ENCODE results near the gene RND1. TPM values are rescaled to one million over a fixed set of nuclear protein-coding genes. Genes with fewer than 3 reads are reported as not detected.
"Not testable (repeated sequence)": the region's sequence is repeated elsewhere in the genome, so short reads cannot be mapped to it uniquely, and the experiment has no call there.

Gene RND1
- total RNA-seq, 1 experiment from 2014 or later, result 0.11 TPM

DNA sequence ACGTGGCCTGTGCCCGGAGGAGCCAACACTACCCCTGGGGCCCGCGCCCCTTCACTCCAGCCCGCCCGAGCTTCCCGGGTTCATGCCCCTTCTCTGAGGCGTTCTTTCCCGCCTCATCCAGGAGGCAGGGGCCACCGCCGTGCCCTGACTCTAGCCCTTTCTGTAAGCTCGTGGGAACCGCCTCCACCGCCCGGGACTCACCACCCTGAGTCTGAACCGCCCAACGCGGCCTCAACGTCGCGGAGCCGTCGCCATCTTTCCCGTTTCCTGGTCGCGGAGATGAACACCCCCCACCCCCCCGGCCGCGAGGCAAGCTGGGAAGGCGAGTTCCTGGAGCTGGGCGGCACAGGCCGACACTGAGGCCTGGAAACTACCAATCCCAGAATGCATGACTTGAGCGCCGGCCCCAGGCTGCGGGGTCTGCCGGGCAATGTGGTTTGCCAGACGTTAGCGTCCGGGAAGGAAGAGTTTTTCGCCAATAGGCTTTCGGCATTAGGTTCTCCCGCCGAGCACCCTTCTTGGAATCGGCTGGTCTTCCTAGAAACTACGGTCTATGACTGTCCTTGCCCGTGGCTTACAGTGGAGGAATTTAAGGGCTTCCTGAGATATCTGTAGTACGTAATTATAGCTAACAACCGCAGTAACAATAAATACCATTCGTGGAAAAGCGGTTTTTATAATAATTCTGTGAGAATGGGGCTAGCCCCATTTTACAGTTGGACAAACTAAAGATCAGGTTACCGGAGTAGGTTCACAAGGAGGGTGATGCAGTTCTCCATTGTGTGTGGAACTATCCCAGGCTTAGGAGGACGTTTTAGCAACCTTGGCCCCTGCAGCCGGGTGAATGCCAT lies 13.6 kb downstream of the RND1 start, which contains the start of gene DDX23:
TSS of gene DDX23 (minus strand) at position 281 of the 851 bp plus-strand sequence. CDS start 6,381 bp downstream, outside the sequence.
- in situ Hi-C loops (cut with HindIII; ENCODE audit: low pct_unique_long_range_greater_than_20kb, low sequenced_read_pairs), result no loop called here
- DNase-seq (ENCODE audit: low read depth, low spot score), result peak; percentile 99

DNA sequence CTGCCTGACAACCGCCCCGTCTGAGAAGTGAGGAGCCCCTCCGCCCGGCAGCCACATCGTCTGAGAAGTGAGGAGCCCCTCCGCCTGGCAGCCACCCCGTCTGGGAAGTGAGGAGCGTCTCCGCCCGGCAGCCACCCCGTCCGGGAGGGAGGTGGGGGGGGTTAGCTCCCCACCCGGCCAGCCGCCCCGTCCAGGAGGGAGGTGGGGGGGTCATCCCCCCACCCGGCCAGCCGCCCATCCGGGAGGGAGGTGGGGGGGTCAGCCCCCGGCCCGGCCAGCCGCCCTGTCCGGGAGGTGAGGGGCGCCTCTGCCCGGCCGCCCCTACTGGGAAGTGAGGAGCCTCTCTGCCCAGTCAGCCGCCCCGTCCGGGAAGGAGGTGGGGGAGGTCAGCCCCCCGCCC lies 23.6 kb downstream of the RND1 start:
- in situ Hi-C loops (cut with HindIII; ENCODE audit: low pct_unique_long_range_greater_than_20kb, low sequenced_read_pairs); DNase-seq (ENCODE audit: low read depth, low spot score): not testable (repeated sequence)

DNA sequence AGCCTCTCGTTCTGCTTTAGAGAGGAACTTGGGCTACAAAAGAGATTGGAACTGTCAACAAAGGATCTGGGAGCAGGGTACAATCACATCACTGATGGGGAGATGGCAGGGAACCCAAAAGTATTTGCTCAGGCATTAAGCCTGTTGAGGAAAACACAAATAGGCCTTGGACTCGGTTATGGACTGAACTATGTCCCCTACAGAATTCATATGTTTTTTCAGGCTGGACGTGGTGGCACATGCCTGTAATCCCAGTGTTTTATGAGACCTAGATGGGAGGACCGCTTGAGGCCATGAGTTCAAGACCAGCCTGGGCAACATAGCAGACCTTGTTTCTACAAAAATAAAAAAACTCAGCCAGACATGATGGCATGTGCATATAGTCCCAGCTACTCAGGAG lies 27.6 kb downstream of the RND1 start:
- no peak for DNase-seq (ENCODE audit: low read depth, low spot score)
- in situ Hi-C loops (cut with HindIII; ENCODE audit: low pct_unique_long_range_greater_than_20kb, low sequenced_read_pairs), result no loop called here

DNA sequence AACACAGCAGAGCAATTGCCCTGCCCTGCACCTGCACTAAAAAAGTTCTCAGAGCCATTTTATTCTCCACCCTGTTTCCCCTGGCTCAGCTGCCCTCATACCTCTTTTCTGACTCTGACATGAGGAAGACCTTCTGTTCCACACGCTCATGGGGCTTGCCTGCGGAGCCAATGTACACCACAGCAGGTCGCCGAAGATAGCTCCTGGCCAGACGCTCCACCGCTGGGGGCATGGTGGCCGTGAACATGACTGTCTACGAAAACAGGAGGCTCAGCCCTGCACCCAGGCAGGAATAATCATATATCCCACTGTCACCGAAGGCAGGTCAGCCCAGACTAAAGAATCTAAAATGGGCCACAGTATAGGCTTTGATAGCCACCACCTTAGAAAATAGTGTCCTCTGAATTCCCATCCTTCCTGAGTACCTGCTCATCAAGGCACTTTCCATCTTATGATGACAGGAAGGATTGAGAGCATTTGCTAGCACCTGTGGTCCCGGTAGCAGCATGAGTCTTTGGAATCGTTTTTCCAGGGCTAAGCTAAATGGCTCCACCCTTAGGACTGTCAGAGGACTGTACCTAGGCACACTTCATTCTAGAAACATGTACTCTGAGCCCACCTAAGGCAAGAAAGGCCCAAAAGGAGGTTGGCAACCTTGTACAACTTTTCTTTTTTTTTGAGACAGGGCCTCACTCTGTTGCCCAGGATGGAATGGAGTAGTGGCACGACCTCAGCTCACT lies 33.2 kb downstream of the RND1 start:
- DNase-seq (ENCODE audit: low read depth, low spot score), result no peak
- in situ Hi-C loops (cut with HindIII; ENCODE audit: low pct_unique_long_range_greater_than_20kb, low sequenced_read_pairs), result no loop called here

DNA sequence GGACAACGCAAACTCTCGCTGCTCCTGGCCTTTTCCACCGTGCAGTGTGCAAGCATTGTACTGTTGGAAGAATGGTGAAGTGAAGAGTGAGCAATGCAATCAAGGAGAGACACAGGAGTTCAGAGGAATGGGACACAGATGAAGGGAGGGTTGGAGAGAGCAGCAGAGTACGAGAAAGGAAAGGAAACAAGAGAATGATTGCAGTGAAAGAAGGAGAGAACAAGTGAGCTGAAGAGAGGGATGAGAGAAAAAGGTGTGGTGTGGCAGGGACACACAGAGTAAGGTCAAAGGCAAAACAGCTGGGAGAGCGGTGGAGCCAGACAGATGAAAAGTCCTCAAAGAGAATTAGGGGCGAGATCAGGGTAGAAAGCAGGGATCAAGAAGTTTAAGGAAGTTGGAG lies 34.4 kb downstream of the RND1 start:
- no peak for DNase-seq (ENCODE audit: low read depth, low spot score)
- in situ Hi-C loops (cut with HindIII; ENCODE audit: low pct_unique_long_range_greater_than_20kb, low sequenced_read_pairs), result no loop called here

DNA sequence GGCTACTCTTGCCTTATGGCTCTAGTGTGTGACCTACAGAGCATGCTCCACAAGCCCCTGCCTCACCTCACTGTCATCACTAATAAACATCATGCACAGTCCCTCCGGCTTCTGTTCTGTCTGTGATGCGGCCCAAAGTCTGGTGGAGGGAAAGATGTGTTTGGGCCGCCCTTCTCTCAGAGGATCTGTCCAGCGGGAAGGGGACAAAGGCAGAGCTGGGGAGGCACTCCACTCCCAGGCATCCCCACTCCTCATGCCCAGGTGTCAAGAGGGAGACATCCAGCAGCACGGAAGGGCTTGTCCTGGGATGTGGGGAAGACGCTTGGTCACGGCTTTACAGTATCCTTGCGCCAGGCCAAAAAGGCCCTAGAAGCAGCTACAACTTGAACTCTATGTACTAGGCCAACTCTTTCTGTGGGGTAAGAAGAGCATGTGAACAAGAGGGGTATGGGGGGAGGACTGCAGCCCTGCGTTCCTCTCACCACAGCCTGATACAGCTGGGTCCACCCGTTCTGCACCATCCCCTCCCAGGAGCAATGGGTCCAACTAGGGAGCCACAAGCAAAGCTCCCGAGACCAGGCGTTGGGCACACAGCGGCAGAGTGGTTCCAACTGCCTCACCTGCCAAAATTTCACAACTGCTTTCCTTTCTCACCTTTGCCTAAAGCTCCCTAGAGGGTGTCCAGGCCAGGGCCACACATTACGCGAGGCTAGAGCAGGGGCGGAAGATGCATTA lies 36.7 kb downstream of the RND1 start:
- in situ Hi-C loops (cut with HindIII; ENCODE audit: low pct_unique_long_range_greater_than_20kb, low sequenced_read_pairs), result no loop called here
- DNase-seq (ENCODE audit: low read depth, low spot score), result no peak

DNA sequence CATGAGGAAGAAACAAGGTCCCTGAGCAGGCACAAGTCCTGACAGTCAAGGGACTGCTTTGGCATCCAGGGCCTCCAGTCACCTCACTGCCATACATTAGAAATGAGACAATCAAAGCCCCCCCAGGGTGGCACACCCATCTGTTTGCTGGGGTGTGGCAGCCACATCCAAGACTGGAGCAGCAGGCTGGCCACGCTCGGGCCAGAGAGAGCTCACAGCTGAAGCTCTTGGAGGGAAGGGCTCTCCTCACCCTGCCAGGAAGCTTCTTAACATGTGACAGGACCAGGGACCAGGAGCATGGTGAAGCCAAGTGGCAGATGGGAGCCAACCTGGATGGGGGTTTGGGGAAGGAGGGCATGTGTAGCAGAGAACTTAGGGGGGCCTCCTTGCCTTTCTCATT lies 37.4 kb downstream of the RND1 start:
- DNase-seq (ENCODE audit: low read depth, low spot score), result no peak
- in situ Hi-C loops (cut with HindIII; ENCODE audit: low pct_unique_long_range_greater_than_20kb, low sequenced_read_pairs), result no loop called here

DNA sequence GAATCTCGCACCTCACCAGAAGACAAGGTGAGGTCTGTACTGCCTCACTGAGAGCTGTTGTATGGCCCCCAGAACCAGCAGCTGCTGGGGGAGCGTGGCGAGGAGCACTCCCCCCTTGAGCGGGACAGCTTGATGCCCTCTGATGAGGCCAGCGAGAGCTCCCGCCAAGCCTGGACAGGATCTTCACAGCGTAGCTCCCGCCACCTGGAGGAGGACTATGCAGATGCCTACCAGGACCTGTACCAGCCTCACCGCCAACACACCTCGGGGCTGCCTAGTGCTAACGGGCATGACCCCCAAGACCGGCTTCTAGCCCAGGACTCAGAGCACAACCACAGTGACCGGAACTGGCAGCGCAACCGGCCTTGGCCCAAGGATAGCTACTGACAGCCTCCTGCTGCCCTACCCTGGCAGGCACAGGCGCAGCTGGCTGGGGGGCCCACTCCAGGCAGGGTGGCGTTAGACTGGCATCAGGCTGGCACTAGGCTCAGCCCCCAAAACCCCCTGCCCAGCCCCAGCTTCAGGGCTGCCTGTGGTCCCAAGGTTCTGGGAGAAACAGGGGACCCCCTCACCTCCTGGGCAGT lies 38.1 kb downstream of the RND1 start:
- DNase-seq (ENCODE audit: low read depth, low spot score), result no peak
- in situ Hi-C loops (cut with HindIII; ENCODE audit: low pct_unique_long_range_greater_than_20kb, low sequenced_read_pairs), result no loop called here

DNA sequence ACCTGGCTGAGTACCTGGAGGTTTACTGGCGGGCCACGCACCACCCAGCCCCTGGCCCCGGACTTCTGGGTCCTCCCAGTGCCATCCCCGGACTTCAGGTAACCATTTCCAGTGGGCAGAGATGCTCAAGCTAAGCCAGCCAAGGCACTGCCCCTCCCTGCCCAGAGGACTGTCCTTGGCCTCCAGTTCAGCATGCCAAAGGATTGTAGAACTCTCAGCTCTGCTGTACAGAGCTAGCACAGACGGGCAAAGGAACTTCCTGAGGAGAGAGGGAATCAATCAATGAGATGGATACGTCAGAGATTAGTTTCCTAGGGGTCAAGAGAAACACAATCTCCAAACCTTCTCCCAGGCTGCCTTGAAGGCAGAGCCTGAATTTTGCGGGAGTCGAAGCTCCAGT lies 38.6 kb downstream of the RND1 start:
- in situ Hi-C loops (cut with HindIII; ENCODE audit: low pct_unique_long_range_greater_than_20kb, low sequenced_read_pairs), result no loop called here
- DNase-seq (ENCODE audit: low read depth, low spot score), result no peak

DNA sequence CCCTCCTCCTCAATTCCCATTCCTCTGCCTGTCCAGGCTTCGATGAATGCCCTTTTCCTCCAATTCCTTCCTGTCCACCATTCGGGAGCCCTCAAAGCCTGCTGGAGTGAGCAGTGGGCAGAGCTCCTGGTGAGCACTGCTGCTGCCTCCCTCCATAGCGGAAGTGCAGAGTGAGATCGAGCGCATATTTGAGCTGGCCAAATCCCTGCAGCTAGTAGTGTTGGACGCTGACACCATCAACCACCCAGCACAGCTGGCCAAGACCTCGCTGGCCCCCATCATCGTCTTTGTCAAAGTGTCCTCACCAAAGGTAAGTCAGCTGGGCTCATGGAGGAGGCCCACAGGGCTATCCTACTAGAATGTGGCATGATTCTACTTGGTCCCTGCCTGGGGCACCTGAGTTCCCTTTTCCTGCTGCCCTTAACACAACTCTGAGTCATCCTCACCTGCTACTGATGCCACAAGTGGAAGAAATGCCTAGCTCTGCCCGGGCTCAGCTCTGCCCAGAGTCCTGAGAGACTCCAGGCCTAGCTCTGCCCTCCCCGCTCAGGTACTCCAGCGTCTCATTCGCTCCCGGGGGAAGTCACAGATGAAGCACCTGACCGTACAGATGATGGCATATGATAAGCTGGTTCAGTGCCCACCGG lies 39.3 kb downstream of the RND1 start:
- DNase-seq (ENCODE audit: low read depth, low spot score), result no peak
- in situ Hi-C loops (cut with HindIII; ENCODE audit: low pct_unique_long_range_greater_than_20kb, low sequenced_read_pairs), result no loop called here

DNA sequence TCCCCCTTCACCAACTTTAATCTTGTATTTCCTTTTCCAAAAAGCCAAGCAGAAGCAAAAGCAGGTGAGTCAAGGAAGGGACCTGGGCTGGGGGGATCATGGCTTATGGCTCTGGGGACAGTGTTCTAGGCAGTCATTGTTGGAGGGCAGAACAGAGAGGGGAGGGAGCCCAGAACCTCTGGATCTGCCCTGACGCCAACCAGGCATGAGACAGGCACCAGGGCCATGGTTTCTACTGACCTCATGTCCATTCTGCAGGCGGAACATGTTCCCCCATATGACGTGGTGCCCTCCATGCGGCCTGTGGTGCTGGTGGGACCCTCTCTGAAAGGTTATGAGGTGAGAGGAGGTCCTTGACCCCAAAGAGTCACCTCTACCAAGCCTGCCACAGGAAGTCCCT lies 40.8 kb downstream of the RND1 start:
- DNase-seq (ENCODE audit: low read depth, low spot score), result no peak
- in situ Hi-C loops (cut with HindIII; ENCODE audit: low pct_unique_long_range_greater_than_20kb, low sequenced_read_pairs), result no loop called here

DNA sequence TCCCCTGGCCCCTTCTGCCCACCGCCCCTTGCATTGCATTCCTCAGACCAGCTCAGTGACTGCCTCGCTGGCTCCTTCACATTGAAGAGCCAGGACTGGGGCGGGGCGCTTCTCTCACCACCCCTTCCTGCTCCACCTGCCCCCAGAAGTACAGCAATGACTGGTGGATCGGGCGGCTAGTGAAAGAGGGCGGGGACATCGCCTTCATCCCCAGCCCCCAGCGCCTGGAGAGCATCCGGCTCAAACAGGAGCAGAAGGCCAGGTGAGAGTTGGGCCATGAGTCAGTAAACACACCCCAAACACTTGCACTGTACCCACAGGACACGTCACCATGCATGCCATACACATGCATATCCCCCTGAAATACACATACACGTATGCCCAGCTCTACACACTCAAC lies 41.6 kb downstream of the RND1 start:
- in situ Hi-C loops (cut with HindIII; ENCODE audit: low pct_unique_long_range_greater_than_20kb, low sequenced_read_pairs), result no loop called here
- DNase-seq (ENCODE audit: low read depth, low spot score), result no peak

DNA sequence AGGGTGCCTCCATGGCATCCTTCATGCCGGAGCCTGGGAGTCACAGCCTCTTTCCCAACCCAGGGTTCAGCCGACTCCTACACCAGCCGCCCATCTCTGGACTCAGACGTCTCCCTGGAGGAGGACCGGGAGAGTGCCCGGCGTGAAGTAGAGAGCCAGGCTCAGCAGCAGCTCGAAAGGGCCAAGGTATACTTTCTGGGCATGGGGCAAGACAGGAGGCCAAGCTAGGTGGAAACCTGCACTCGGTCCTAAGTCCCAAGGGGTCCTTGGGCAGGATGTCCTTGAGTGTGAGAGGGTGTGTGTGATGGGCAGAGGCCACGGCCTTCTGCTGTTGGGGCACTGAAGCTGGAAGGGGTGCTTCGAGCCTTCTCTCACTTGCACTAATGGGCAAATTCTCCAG lies 42.4 kb downstream of the RND1 start:
- in situ Hi-C loops (cut with HindIII; ENCODE audit: low pct_unique_long_range_greater_than_20kb, low sequenced_read_pairs), result no loop called here
- no peak for DNase-seq (ENCODE audit: low read depth, low spot score)

DNA sequence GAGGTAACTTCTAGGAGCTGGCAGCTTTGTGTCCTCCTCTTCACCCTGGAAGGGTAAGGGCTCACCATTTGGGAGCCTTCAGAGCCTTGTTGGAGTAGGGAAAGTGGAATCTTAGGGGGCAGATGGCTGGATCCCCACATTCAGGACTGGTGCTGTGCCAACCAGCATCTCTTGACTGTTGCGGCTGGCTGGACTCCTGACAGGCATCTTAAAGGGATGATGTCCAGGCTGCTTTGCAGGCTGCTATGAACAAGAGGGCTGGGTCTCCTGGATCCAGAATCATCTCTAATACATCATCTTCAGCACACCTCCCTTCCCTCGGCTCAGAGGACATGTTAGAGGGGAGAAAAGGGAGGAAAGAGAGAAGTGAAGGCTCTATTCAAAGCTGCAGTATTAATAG lies 43.0 kb downstream of the RND1 start:
- no peak for DNase-seq (ENCODE audit: low read depth, low spot score)
- in situ Hi-C loops (cut with HindIII; ENCODE audit: low pct_unique_long_range_greater_than_20kb, low sequenced_read_pairs), result no loop called here

DNA sequence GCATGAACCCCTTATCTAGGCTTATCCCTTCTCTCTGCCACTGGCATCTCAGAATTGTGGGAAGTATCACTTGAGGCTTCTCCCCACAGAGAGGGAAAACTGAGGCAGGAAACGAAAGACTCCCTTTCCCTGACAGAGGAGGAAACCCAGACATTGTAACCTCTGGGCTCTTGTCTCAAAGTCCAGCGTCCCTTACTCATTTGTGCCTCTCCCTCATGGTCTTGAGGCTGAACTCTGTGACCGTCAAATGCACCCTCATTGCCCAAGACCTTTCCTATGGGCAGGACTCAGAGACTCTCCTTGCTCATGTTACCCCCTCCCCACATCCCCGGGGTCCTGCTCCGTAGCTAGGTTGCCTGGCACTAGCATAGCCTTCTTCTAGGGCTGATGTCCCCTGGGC lies 43.5 kb downstream of the RND1 start:
- in situ Hi-C loops (cut with HindIII; ENCODE audit: low pct_unique_long_range_greater_than_20kb, low sequenced_read_pairs), result no loop called here
- no peak for DNase-seq (ENCODE audit: low read depth, low spot score)

DNA sequence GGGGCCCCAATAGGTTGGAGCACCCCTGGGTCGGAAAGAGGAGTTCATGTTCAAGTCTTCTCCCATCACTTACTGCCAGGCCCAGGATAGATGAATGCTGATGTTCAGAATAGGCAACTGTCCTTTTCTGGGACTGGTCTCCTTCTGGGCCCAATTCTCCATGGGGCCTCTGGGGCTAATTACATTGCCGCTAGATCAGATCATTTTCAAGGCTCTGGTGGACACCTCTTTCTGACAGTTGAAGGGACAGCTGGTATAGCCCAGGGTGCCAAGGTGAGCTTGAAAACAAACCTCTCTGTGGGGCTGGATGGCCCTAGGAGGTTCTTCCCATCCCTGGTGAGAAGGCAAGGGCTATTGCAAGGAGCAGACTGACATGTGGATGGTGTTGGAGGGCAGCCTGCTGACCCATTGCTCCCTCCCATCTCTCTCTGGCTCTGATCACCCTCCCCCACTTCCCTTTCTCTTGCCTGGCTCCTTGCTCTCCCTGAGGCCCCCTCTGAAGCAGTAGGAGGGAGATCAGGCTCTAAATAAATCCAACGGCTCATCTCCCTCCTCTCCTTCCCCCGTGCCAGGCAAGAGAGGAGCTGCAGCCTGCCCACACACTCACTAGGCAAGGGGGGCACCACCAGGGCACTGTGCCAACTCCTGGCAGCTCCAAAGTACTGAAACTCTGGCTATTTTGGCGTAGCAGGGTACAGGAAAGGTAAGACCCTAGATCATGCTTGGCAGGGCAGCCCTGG lies 45.5 kb downstream of the RND1 start:
- in situ Hi-C loops (cut with HindIII; ENCODE audit: low pct_unique_long_range_greater_than_20kb, low sequenced_read_pairs), result no loop called here
- no peak for DNase-seq (ENCODE audit: low read depth, low spot score)

Data from SK-MEL-5 (cell line).